ENCODE data around the gene ABHD14A.

DNA sequence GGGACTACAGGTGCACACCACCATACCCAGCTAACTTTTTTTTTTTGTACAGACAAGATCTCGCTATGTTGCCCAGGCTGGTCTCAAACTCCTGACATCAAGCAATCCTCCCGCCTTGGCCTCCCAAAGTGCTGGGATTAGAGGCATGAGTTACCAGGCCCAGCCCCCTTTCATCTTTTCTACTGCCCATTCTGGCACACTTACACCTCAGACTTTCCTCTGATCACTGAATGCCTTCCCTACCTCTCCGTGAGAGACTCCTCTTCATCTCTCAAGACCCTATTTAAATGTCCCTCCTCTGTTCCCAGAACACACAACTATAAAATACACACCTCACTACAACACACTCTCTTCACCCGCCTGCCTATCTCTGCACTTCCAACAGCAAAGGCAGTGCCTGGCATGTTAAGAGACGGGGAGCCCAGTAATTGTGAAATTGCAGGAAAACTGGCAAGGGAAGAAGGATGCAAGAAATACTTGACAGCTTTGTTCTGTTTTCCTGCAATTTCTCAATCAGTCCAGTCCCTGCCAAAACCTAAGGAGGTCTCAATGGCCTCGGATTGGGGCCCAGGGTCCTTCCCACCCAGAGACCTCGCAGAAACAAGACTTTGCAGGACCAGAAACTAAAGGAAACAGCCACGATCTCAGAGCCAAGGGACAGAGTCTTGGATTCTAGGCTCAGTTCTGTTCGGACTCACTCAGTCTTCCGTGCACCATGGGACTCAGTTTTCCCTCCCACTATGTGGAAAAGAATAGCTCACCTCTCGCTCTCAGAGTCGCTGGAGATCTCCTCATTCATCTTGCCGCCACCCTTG is 34.0 kb upstream of the ABHD14A start:
- TF ChIP-seq, protein P1, sequence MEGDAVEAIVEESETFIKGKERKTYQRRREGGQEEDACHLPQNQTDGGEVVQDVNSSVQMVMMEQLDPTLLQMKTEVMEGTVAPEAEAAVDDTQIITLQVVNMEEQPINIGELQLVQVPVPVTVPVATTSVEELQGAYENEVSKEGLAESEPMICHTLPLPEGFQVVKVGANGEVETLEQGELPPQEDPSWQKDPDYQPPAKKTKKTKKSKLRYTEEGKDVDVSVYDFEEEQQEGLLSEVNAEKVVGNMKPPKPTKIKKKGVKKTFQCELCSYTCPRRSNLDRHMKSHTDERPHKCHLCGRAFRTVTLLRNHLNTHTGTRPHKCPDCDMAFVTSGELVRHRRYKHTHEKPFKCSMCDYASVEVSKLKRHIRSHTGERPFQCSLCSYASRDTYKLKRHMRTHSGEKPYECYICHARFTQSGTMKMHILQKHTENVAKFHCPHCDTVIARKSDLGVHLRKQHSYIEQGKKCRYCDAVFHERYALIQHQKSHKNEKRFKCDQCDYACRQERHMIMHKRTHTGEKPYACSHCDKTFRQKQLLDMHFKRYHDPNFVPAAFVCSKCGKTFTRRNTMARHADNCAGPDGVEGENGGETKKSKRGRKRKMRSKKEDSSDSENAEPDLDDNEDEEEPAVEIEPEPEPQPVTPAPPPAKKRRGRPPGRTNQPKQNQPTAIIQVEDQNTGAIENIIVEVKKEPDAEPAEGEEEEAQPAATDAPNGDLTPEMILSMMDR (IDR thresholded peaks at IDR 0.05 in 8 of 11, conservative IDR thresholded peaks at IDR 0.05 in 3 of 11): no peak
- no peak for TF ChIP-seq POLR2A (IDR thresholded peaks at IDR 0.05)
- no peak for TF ChIP-seq POLR2AphosphoS5 (IDR thresholded peaks at IDR 0.05)

Data from spleen (tissue), 7 donors.